Psoas muscle (tissue), 8 donors: ENCODE data around the gene TMPRSS9. TPM values are rescaled to one million over a fixed set of nuclear protein-coding genes. Genes with fewer than 3 reads are reported as not detected.

Experiments used
- ATAC-seq, 4 donors: fragments of 200-7000 bp; cut with Tn5 transposase; one replicate each; pipeline ENCODE4 v1.9.1; 2020; ENCODE audit warnings: moderate library complexity in 3 of 4, mild to moderate bottlenecking in 2 of 4
- DNase-seq, 2 donors: peaks; one replicate each; pipeline ENCODE4 v3.0.0-alpha.2; 2020
- H3K27ac ChIP-seq: fragments of 200-600 bp; one replicate; pipeline ENCODE4 v1.8.0; 2022
- H3K27me3 ChIP-seq, 3 donors: fragments of 200-600 bp in 1 of 3; one replicate each; pipeline versions ENCODE4 v1.6.1 to v1.8.0; 2013 to 2022; ENCODE audit warnings: low read length in 2 of 3, mild to moderate bottlenecking in 2 of 3, moderate library complexity in 1 of 3; ENCODE audit not compliant: insufficient read depth in 3 of 3
- H3K36me3 ChIP-seq, 2 donors: fragments of 200-600 bp in 1 of 2; one replicate each; pipeline versions ENCODE4 v1.6.1 to v1.8.0; 2013 to 2022; ENCODE audit warnings: low read depth in 1 of 2, mild to moderate bottlenecking in 1 of 2, moderate library complexity in 1 of 2; ENCODE audit not compliant: insufficient read depth in 1 of 2
- H3K4me1 ChIP-seq: fragments of 200-600 bp; one replicate; pipeline ENCODE4 v1.8.0; 2022
- H3K4me3 ChIP-seq: fragments of 200-600 bp; one replicate; pipeline ENCODE4 v1.8.0; 2022; ENCODE audit warnings: mild to moderate bottlenecking
- H3K9me3 ChIP-seq: fragments of 200-600 bp; one replicate; pipeline ENCODE4 v1.8.0; 2022
- CTCF ChIP-seq: fragments of 200-600 bp; IDR thresholded peaks from one replicate; pipeline ENCODE4 v1.8.0; 2022; ENCODE audit warnings: antibody characterized with exemption
- whole genome bisulfite sequencing, 3 donors: extraction: QIAGEN DNeasy Blood & Tissue Kit; methylation state at CpG; one replicate each; pipeline versions ENCODE4 v1.1.6 to v1.1.7; 2013; 5-methylcytosine and 5-hydroxymethylcytosine counted together
- intact Hi-C, 2 donors: fragments of 100-400 bp; cut with DNase I; formaldehyde crosslinking; loops; one replicate each; pipeline versions ENCODE4 v1.11.0 to v1.14.2; 2022
- polyA plus RNA-seq, 3 donors: library from polyadenylated mRNA; stranded (reverse); fragments of 200-250 nt; gene quantifications; one replicate each; pipeline ENCODE4 v1.2.3, GENCODE V29; 2013
- total RNA-seq, 4 donors: library from RNA; stranded (reverse); fragmentation: NEBNext Ultra II Directional in 2 of 4; extraction: Animal tissue kit (Norgen Biotek cat#: 25700) in 2 of 4; gene quantifications; one replicate each; pipeline versions ENCODE4 v1.2.1 to v1.2.4, GENCODE V29; 2021 to 2023
- donor health status: healthy with polysubstance abuse.
- donor health status: DM: no; HTN: no; CAD: no; lungs with moderate emphysema.
- donor health status: Bipolar disorder and iron deficiency.
- donor health status: healthy.
- donor health status: DM: yes; HTN: yes; CAD: no.
- donor health status: DM: no; HTN: no; CAD: no.
- donor health status: DM: no; HTN: no; CAD: no.
- donor health status: DM: yes; HTN: yes; CAD: no.

TMPRSS9 gene
- total and polyA plus RNA-seq, 7 donors: 0.17 TPM; not detected in 6

GRCh38 chr19:2408247-2408646 lies 48.2 kb downstream of the TMPRSS9 start:
- no peak for DNase-seq
- Histone ChIP-seq H3K4me3 (no peak overlapping the region), H3K9me3 (no peaks in the 10 kb centered on the region), H3K36me3 (no peaks in the 10 kb centered on the region), H3K27ac (no peak overlapping the region), H3K27me3 (peaks cover 0 to 7% (median 5%) of the 10 kb centered on the region in 3 donors), H3K4me1 (no peaks in the 10 kb centered on the region)
- no peak for TF ChIP-seq CTCF
- 74 to 85% (median 77%) methylated on average over 25 of the region's 25 CpGs for WGBS, 3 donors
- ATAC-seq: no peak
- intact Hi-C loops: no loop called here

GRCh38 chr19:2409352-2409912 lies 49.4 kb downstream of the TMPRSS9 start:
- Histone ChIP-seq H3K4me1 (no peaks in the 10 kb centered on the region), H3K36me3 (no peaks in the 10 kb centered on the region), H3K4me3 (no peak overlapping the region), H3K27me3 (peaks cover 0 to 7% (median 5%) of the 10 kb centered on the region in 3 donors), H3K27ac (no peak overlapping the region), H3K9me3 (no peaks in the 10 kb centered on the region)
- ATAC-seq (no peak), DNase-seq (no peak)
- 87 to 91% (median 88%) methylated on average over 7 of the region's 7 CpGs for WGBS, 3 donors
- no peak for TF ChIP-seq CTCF
- intact Hi-C loops: no loop called here

GRCh38 chr19:2410023-2410422 lies 50.0 kb downstream of the TMPRSS9 start:
- no peak for TF ChIP-seq CTCF
- intact Hi-C loops: no loop called here
- Histone ChIP-seq H3K4me3 (no peak overlapping the region), H3K27ac (no peak overlapping the region), H3K4me1 (no peaks in the 10 kb centered on the region), H3K27me3 (peaks cover 0 to 7% (median 5%) of the 10 kb centered on the region in 3 donors), H3K36me3 (no peaks in the 10 kb centered on the region), H3K9me3 (no peaks in the 10 kb centered on the region)
- DNase-seq (no peak), ATAC-seq (no peak)
- WGBS, 3 donors: 91 to 94% (median 91%) methylated on average over 7 of the region's 7 CpGs

GRCh38 chr19:2411709-2412108 lies 51.6 kb downstream of the TMPRSS9 start:
- Histone ChIP-seq H3K27ac (no peak overlapping the region), H3K36me3 (no peaks in the 10 kb centered on the region), H3K27me3 (peaks cover 0 to 7% (median 5%) of the 10 kb centered on the region in 3 donors), H3K4me1 (no peaks in the 10 kb centered on the region), H3K4me3 (no peak overlapping the region), H3K9me3 (no peaks in the 10 kb centered on the region)
- no peak for TF ChIP-seq CTCF
- DNase-seq (no peak), ATAC-seq (no peak)
- intact Hi-C loops: no loop called here
- WGBS, 3 donors: 82 to 87% (median 83%) methylated on average over 8 of the region's 8 CpGs

- intact Hi-C loops: no loop called here
- H3K4me1 ChIP-seq: no peaks in the 10 kb centered on the region
- peaks cover 0 to 7% (median 5%) of the 10 kb centered on the region in 3 donors for H3K27me3 ChIP-seq
- H3K27ac ChIP-seq: no peak overlapping the region
- peaks cover 0 to under 1% of the 10 kb centered on the region in 2 donors for H3K36me3 ChIP-seq
- 49 to 52% (median 51%) methylated on average over 2 of the region's 2 CpGs for WGBS, 3 donors
- TF ChIP-seq CTCF: no peak
- ATAC-seq: no peak
- no peaks in the 10 kb centered on the region for H3K9me3 ChIP-seq
- no peak overlapping the region for H3K4me3 ChIP-seq
- no peak for DNase-seq
Observed at GRCh38 chr19:2412449-2412848, 52.4 kb downstream of the TMPRSS9 start.
